NOMO-1 treated with dmso at 0.1 percent for 144 hours (cell line): Measurements from ENCODE around the gene ARHGEF18.
"Not testable (repeated sequence)": the region's sequence is repeated elsewhere in the genome, so short reads cannot be mapped to it uniquely, and the experiment has no call there.

Experiments
- DNase-seq: peaks from one replicate; lab custom pipeline; 2025; ENCODE audit not compliant: unreplicated experiment; lab: John Stamatoyannopoulos, UW

Gene ARHGEF18

DNA sequence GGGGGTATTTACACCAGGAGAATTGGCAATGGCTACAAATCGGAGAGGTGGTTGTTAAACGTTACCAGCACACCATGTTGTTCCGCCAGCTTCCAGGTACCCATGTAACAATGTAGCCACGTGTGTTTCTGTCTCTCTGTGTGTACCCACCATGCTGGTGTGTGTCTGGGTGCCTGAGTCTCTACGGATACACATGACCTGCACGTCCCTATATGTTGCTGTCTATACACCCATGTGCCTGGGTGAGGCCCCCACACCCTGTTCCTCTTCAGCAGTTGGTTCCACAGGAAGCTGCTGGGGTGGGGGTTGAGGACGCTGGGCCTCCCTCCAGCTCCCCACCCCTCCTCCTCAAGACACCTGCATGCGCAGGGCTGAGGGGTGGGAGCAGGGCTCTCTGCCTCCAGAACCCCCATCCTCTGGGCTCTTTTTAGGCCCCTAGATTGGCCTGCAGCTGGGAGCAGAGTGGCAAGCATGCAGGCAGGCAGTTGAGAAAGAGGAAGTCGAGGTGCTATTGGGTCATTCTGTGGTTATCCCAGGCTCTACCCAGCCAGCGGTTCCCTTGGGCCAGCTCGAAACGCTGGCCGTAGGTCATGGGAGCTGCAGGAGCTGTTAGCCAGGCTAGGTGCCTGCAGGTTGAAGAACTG, at the start of gene ARHGEF18:
ARHGEF18 (plus strand) TSS at position 351 of the 644 bp plus-strand sequence. CDS start 13,954 bp downstream, outside the sequence.
- peak; percentile 96 for DNase-seq

DNA sequence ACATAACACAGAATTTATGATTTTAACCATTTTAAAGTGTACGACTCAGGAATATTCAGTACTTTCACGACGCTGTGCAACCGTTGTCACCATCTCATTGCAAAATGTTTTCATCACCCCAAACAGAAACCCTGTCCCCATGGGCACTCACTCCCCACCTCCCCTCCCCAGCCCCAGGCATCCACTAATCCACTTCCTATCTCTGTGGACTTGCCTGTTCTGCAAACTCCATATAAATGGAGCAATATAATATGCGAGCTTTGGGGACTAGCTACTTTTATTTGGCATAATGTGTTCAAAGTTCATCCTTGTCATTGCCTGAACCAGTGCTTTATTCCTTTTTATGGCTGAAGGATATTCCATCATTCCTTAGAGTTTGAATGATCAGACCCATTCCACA, 47.2 kb upstream of the ARHGEF18 start:
- no peak for DNase-seq

DNA sequence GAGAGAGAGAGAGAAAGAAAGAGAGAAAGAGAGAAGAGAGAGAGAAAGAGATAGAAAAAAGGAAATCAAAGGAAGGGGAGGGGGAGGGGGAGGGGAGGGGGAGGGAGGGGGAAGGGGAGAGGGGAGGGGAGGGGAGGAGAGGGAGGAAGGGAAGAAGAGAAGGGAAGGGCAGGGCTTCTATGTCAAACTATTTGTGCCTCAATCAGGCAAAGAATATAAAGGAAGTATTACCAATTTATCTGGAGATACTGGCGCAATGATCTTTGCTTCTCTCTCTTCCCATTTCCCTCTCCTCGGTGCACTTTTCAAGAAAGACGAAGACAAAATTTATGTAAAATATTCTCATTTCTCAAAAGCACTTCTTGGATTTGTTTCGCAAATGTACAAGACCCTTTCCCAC, 45.3 kb upstream of the ARHGEF18 start:
- no peak for DNase-seq

DNA sequence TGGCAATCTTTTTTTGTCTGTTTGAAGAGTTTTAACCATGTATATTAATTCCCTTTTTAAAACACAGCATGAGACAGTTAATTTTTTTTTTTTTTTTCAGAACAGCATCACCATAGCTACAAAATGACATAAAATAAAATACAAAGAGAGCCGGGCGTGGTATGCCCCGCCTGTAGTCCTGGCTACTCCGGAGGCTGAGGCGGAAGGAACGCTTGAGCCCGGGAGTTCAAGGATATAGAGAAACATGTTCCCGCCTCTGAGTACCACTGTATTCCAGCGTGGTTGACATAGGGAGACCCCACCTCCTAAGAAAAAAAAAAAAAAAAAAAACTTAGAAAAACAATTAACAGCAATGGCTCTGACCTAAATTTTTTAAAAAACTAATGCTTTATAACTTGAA, 44.5 kb upstream of the ARHGEF18 start:
- no peak for DNase-seq

DNA sequence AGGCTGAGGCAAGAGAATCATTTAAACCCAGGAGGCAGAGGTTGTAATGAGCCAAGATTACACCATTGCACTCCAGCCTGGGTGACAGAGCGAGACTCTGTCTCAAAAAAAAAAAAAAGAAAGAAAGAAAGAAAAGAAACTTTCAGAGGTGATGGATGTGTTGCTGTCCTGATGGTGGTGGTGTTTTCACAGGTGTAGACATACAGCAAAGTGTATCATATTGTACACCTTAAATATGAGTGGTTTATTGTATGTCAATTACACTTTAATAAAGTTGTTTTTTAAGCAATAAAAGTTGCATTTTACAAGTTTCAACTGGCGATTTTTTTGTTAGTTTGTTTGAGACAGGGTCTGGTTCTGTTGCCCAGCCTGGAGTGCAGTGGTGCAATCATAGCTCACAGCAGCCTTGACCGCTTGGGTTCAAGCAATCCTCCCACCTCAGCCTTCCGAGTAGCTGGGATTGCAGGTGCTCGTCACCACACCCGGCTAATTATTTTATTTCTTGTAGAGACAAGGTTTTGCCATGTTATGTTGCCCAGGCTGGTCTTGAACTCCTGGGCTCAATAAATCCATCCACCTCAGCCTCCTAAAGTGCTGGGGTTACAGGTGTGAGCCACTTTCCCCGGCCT, 41.0 kb upstream of the ARHGEF18 start:
- DNase-seq = no peak

DNA sequence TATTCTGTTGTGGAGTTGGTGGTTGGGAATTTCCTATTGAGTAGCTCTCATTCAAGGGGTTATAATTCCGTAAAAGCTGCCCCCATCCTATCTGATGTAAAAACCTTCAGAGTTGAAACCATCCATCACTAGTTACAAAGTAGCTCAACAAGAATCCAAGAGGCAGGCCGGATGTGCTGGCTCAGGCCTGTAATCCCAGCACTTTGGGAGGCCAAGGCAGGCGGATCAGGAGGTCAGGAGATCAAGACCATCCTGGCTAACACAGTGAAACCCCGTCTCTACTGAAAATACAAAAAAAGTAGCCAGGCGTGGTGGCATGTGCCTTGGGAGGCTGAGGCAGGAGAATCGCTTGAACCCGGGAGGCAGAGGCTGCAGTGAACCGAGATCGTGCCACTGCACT, 40.4 kb upstream of the ARHGEF18 start:
- DNase-seq = not testable (repeated sequence)

DNA sequence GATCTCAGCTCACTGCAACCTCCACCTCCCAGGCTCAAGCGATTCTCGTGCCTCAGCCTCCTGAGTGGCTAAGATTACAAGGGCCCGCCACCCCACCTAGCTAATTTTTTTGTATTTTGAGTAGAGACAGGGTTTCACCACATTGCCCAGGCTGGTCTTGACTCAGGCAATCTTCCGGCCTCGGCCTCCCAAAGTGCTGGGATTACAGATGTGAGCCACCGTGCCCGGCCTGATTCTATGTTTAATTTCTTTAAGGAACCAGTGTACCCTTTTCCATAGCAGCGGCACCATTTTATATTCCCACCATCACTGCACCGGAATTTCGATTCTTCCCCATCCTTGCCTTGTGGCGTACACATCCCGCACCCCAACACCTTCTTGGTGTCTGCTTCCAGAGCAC, 36.8 kb upstream of the ARHGEF18 start:
- DNase-seq = no peak

DNA sequence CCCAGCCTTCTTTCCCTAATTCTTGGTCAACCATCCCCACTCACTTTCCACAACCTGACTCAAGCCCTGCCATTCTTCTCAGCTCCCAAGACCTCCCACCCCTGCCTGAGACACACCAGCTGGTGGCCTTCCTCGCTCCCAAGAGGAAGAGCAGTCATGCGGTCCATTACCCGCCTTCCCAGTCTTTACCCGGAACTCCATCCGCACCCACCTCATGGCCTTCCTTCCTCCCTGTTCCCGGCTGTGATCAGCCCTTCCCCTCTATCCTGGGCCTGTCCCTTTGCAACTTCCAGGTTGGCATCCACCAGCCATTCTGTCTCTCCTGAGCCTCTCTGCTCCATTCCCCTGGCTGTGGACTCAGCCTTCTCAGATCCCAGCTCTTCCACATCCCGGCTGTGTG, 35.9 kb upstream of the ARHGEF18 start:
- DNase-seq = no peak

DNA sequence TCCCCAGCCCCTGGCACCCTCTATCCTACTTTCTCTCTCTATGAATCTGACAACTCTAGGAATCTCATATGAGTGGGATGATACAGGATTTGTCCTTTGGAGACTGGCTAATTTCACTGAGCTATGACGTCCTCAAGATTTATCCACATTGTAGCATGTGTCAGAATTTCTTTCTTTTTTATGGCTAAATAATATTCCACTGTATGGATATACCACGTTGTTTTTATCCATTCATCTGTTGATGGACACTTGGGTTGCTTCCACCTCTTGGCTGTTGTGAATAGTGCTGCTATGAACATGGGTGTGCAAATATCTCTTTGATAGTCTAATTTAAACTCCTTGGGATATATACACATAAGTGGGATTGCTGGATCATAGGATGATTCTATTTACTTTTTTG, 30.6 kb upstream of the ARHGEF18 start:
- DNase-seq = no peak

DNA sequence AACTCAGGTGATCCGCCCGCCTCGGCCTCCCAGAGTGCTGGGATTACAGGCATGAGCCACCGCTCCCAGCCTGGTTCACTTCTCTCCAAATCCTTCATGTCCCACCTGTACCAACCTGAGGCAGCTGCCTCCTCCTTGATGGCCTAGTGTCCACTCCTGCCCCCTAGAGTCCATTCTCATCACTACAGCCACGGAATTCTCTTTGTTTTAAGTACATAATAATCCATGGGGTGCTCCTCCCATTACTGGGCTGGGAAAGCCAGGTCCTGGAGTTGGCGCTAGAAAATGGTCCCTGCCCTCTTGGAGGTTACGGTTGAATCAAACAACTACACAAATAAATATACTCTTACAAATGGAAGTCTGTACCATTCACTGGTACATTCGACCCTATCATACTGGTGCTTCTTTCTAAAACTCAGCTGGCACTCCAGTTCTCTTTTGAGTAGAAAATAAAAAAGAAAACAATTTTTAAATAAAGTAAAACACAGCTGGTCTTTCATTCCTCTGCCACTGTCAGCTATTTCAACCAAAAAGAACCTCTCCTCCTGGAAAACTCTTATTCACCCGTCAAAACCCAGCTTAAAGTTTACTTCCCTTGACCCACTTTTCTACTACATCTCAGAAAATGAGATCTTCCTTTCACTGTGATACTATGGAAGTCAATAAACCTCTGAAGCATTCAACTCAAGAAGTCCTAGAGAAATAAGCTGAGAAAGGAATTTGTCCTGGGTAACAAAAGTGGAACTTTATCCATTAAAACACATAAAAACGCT, 22.4 kb upstream of the ARHGEF18 start:
- no peak for DNase-seq

DNA sequence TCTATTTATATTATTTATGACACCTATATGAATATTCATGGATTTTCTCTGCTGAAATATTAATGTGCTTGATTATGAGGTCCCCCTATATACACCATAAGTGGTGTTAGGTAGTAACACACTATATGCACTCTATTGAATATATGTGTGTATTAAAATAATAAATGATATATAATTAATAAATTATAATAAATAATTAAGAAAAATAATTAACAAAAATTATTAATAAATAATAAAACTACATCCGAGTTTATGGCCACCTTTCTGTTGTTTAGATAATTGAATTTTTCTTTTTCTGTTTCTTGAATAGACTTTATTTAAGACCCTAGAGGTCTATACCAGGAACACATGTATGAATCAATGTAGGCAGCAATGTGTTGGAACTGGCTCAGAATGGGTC, 20.9 kb upstream of the ARHGEF18 start:
- DNase-seq = no peak

DNA sequence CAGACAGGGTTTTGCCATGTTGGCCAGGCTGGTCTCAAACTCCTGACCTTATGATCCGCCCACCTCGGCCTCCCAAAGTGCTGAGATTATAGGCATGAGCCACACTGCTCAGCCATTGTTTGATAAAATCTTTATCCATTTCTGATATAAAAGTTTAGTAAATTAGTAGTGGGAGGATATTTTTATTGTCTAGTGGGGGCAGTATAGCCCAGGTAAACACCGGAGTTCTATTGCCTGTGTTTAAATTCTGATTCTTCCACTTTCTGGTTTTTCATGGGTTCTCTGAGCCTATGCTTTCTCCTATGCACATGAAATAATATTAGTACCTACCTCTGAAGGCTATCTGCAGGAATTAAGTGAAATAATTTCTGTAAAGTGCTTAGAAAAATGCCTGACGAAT, 20.1 kb upstream of the ARHGEF18 start:
- no peak for DNase-seq

DNA sequence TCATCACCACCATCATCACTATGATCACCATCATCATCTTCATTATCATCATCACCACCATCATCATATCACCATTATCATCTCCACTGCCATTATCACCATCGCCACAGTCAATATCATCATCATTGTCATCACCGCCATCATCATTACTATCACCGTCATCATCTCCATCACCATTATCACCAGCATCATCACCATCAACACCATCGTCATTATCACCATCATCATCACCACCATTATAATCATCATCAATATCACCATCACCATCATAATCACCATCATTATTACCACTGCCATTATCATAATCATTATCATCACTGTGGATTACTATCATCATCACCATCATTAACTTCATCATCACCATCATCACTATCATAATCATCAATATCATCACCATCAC, 17.3 kb upstream of the ARHGEF18 start:
- DNase-seq = no peak

DNA sequence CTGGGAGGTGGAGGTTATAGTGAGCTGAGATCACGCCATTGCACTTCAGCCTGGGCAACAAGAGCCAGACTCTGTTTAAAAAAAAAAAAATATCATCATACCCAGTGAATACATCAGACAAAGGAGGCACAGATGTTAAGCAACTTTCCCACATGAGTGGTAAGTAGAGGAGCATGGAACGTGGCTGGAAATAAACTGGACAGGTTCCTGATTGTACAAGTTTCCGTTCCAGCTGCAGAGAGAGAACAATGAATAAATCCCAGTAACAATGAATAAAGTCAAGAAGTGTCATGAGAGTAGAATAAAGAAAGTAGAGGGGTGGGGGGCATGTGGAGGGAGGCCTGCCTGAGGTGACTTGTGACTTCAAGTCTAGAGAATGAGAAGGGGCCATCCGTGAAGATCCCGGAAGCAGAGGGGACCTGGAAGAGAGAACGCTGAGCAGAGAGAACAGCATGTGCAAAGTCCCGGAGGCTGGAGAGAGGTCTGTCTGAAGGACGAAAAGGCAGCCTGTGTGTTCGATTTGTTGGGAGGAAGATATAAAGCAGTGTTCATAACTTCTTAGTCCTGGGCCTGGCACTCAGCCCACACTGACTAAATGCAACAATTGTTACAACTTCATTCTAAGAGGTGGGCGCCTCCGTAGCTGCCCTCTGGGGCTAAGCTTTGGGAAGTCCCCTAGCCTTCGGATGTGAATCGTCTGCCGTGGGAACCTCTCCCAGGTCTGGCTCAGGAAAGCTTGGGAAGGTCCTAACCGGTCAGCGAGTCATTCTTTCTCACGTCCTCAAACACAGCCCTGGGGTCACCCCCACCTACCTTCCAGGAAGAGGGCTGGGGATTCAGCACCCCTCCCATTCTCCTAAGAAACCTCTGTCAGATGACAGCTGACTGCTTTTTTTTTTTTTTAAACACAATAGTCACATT, 15.3 kb upstream of the ARHGEF18 start:
- DNase-seq = no peak

DNA sequence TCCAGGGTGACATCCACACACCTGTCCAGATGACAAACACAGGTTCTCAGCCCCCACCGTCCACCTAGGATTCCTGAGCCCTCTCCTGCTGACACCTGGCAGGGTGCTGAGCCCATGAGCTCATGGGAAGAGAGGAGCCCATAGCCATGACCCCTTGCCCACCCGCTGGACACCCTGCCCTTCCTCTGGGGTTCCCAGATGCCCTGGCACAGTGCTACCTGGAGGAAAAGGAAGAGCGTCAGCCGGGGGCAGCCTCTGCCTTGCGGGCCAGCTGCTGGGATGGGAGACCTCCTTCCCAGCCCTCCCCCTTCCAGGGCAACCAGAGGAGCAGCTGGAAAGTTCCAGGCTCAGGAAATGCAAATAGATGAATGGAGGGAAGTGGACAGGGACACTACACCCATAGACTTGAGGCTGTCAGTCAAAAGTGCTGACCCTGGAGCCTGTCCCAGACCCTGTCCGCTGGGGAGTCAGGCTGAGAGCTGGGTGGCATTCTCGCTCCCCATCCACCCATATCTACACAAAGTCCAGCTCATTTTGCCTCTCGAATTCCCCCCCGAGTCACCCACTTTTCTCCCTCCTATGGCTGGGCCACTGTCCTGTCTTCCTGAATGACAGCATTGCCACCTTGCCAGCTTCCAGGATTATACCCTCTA, 12.3 kb upstream of the ARHGEF18 start:
- no peak for DNase-seq

DNA sequence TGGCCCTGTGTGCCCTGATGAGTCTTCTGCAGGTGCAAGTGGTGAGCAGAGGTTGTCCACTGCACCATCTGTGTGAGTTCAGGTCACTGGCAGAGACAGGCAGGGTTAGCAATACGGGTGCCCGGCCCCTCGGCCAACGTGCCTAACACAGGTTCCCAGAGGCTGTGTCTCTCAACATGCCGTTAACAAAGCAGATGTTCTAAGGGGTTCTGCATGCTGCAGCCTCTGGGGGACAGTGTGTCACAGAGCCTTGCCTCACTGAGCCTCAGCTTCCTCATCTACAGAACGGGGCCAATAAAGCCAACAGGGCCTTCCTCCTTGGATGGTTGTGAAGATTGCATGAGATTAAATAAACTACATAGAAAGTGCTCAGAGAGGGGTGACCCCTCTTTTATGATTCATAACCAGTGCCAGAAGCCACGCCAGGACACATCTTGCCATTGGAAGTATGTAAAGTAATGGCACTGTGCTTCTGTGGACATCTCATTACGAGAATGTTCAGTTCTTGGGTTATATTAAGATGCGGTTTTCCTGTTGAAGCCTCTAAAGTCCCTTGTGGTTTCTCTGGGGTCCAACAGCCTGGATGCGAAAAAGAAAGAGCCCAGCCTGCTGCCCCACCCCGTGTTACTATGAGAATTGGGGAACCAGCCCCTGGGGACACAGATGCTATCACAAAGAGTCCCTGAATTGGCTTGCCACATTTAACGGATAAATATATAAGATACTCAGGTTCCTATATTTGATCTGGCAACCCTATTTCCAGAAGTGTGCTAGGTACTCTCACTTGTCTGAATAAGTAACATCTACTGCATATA, 11.2 kb upstream of the ARHGEF18 start:
- DNase-seq = peak; percentile 99

DNA sequence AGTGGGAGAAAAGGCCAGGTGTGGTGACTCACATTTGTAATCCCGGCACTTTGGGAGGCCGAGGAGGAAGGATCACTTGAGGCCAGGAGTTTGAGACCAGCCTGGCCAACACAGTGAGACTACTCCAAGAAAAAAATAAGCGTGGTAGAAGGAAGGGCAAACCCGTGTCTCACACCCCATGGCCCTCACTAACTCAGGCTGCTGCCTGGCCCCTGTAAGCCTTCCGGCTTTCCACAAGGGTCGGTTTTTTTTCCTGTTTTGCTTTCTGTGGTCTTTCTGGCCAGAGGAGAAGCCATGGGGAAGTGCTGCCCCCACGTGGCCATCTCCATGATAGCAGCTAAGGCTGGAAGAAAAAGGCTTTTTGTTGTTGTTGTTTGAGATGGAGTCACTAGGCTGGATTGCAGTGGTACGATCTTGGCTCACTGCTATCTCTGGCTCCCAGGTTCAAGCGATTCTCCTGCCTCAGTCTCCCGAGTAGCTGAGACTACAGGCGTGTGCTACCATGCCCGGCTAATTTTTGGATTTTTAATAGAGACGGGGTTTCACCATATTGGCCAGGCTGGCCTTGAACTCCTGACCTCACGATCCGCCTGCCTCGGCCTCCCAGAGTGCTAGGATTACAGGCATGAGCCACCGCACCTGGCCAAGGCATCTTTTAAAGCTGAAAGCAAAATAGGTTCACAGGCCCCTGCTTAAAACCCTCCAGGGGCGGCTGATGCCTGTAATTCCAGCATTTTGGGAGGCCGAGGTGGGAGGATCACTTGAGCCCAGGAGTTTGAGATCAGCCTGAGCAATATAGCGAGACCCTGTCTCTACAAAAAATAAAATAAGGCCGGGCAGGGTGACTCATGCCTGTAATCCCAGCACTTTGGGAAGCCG, 7.5 kb upstream of the ARHGEF18 start:
- peak; percentile 81 for DNase-seq

DNA sequence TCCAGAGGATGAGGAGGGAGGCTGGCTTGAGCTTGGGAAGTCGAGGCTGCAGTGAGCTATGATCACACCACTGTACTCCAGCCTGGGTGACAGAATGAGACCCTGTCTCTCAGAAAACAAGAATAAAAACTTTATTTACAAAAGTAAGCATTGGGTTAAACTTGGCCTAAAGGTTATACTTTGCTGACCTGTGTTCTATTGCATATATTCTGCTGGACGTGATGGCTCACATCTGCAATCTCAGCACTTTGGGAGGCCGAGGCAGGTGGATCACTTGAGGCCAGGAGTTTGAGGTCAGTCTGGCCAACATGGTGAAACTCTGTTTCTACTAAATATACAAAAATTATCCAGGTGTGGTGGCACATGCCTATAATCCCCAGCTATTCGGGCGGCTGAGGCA, 6.6 kb upstream of the ARHGEF18 start:
- no peak for DNase-seq

DNA sequence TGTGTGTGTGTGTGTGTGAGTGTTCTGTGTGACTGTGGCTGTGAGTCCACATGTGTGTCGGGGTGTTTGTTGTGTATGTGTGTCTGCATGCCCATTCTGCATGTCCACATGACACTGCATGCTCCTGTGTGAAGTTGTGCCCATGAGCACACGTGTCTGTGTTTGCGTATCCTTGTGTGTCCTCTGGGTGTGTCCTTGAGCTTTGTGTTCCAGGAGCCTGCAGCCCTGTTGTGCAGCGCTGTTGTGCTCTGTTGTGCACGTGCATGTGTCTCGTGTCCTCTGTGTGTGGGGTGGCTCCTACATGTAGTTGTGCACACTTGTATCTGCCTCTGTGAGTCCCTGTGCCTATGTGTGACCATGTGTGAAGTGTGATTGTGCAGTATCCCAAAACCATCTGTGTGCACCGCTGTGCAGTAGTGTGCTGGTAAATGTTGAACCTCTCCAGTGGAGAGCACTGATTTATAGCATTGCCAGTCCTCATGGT, 2.2 kb upstream of the ARHGEF18 start:
- no peak for DNase-seq
